Vagina (tissue), 2 donors: ENCODE data around the gene TATDN2. TPM values are rescaled to one million over a fixed set of nuclear protein-coding genes. Genes with fewer than 3 reads are reported as not detected.

Experiments
- DNase-seq, 2 donors: peaks; one replicate each; pipeline ENCODE4 v3.0.0-alpha.2; 2017; ENCODE audit errors: extremely low spot score in 2 of 2
- H3K27ac ChIP-seq: fragments of 200-600 bp; sonication (generic); one replicate; pipeline ENCODE4 v1.5.1; 2019
- H3K27me3 ChIP-seq: fragments of 200-600 bp; sonication (generic); one replicate; pipeline ENCODE4 v1.5.1; 2019
- H3K36me3 ChIP-seq, 2 donors: fragments of 200-600 bp; sonication (generic); one replicate each; pipeline ENCODE4 v1.5.1; 2017 to 2019
- H3K4me1 ChIP-seq: fragments of 200-600 bp; sonication (generic); one replicate; pipeline ENCODE4 v1.5.1; 2019
- H3K4me3 ChIP-seq, 2 donors: fragments of 200-600 bp; sonication (generic); 1 replicate in 1 of 2; 2 replicates in 1 of 2; pipeline ENCODE4 v1.5.1; 2016 to 2019
- H3K9me3 ChIP-seq: fragments of 200-600 bp; sonication (generic); one replicate; pipeline ENCODE4 v1.5.1; 2019
- POLR2A ChIP-seq, 2 donors: fragments of 450-650 bp; IDR thresholded peaks; one replicate each; pipeline ENCODE4 v1.6.1; 2017; ENCODE audit warnings: antibody characterized with exemption in 2 of 2, mild to moderate bottlenecking in 2 of 2, moderate library complexity in 2 of 2
- POLR2AphosphoS5 ChIP-seq, 2 donors: sonication (generic); formaldehyde crosslinking; IDR thresholded peaks; one replicate each; pipeline ENCODE4 v1.9.0; 2017; ENCODE audit warnings: antibody characterized with exemption in 2 of 2, mild to moderate bottlenecking in 2 of 2, low read depth in 1 of 2; ENCODE audit not compliant: insufficient read depth in 1 of 2
- intact Hi-C: fragments of 100-400 bp; cut with DNase I; formaldehyde crosslinking; loops from one replicate; pipeline ENCODE4 v1.15.1; 2023
- total RNA-seq: library from RNA; depleted of rRNA; stranded (reverse); fragments of >200 nt; gene quantifications from one replicate; pipeline ENCODE4 v1.2.3, GENCODE V29; 2016
- TF ChIP-seq, protein P1 (sequence below), 3 experiments: fragments of 450-650 bp in 2 of 3; fragments of 200-600 bp in 1 of 3; sonication (generic) in 1 of 3; IDR thresholded peaks; one replicate each; pipeline ENCODE4 v1.5.1; 2017 to 2019; ENCODE audit warnings: antibody characterized with exemption in 3 of 3, mild to moderate bottlenecking in 2 of 3, moderate library complexity in 2 of 3

TATDN2 gene
- total RNA-seq, 1 donor from 2014 or later: 34.4 TPM

DNA sequence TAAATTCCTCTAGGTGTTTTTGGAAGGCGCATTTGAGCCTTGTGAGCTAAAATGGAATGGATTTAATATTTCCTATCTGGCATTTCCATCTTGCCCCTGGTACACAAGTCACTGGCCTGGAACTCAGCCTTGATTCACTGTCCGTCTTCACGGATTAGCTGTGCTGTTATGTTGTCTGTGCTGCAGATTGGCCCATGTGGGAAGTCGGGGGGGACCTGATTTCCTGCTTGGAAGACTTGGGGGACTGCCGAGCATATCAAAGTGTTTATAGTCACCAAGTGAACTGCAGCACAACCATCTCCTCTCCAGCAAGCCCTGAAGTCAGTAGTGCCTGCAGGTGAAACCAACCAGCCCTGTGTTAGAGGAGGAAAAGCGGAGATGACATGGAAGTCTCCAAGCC, 32.3 kb downstream of the TATDN2 start:
- TF ChIP-seq, protein P1, sequence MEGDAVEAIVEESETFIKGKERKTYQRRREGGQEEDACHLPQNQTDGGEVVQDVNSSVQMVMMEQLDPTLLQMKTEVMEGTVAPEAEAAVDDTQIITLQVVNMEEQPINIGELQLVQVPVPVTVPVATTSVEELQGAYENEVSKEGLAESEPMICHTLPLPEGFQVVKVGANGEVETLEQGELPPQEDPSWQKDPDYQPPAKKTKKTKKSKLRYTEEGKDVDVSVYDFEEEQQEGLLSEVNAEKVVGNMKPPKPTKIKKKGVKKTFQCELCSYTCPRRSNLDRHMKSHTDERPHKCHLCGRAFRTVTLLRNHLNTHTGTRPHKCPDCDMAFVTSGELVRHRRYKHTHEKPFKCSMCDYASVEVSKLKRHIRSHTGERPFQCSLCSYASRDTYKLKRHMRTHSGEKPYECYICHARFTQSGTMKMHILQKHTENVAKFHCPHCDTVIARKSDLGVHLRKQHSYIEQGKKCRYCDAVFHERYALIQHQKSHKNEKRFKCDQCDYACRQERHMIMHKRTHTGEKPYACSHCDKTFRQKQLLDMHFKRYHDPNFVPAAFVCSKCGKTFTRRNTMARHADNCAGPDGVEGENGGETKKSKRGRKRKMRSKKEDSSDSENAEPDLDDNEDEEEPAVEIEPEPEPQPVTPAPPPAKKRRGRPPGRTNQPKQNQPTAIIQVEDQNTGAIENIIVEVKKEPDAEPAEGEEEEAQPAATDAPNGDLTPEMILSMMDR (IDR thresholded peaks at IDR 0.05): no peak
- TF ChIP-seq POLR2AphosphoS5 (IDR thresholded peaks at IDR 0.05; ENCODE audit: insufficient read depth in 1 of 2, low read depth in 1 of 2) (no peak), POLR2A (IDR thresholded peaks at IDR 0.05) (no peak)
- H3K27me3 ChIP-seq: no peaks in the 10 kb centered on the region
- no peak overlapping the region for H3K4me3 ChIP-seq
- H3K36me3 ChIP-seq: peaks cover 0 to 59% of the 10 kb centered on the region in 2 donors
- no peaks in the 10 kb centered on the region for H3K4me1 ChIP-seq
- DNase-seq: no peak
- intact Hi-C loops: no loop called here
- no peaks in the 10 kb centered on the region for H3K9me3 ChIP-seq
- no peak overlapping the region for H3K27ac ChIP-seq

DNA sequence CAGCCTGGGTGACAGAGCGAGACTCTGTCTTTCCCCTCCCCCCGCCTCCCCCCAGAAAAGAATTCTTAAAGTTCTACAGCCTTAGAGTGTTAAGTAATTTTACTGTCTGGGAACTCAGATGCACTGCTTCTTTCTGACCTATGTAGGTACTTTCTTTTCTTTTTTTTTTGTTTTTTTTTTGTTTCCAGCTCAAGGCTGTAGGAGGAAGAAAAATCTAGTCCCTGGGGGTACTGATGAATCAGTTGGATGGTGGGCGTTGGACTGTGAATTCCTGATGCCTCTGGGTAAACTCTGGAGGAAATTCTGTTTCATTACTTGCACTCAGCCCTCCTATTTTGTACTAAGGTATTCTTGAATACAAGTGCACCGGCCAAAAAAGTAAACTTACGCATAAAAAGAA, 33.7 kb downstream of the TATDN2 start:
- intact Hi-C loops: no loop called here
- no peak for DNase-seq
- Histone ChIP-seq H3K9me3 (no peaks in the 10 kb centered on the region), H3K4me3 (no peak overlapping the region), H3K27me3 (no peaks in the 10 kb centered on the region), H3K4me1 (no peaks in the 10 kb centered on the region), H3K27ac (no peak overlapping the region), H3K36me3 (peaks cover 0 to 48% of the 10 kb centered on the region in 2 donors)
- TF ChIP-seq POLR2A (IDR thresholded peaks at IDR 0.05): no peak
- TF ChIP-seq POLR2AphosphoS5 (IDR thresholded peaks at IDR 0.05; ENCODE audit: insufficient read depth in 1 of 2, low read depth in 1 of 2): no peak
- TF ChIP-seq, protein P1 (IDR thresholded peaks at IDR 0.05): no peak

DNA sequence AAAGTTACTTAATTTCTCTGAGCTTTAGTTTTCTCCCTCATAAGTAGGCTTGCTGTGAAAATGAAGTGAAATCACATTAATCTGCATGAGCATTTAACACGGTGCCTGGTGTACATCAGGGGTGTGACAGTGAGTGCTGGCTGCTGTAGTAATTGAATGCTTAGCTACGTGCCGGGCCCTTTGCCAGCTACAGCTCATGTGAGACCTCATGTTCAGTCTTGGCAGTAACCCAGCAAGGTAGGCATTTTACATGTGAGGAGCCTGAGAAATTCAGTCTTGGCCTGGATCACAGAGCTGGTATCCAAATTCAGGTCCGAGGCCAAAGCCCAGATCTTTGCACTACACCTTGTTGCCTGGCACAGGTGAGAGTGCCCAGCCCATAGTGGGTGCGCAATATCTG, 35.4 kb downstream of the TATDN2 start:
- Histone ChIP-seq H3K9me3 (no peaks in the 10 kb centered on the region), H3K27me3 (no peaks in the 10 kb centered on the region), H3K36me3 (peaks cover 0 to 42% of the 10 kb centered on the region in 2 donors), H3K27ac (no peak overlapping the region), H3K4me1 (no peaks in the 10 kb centered on the region), H3K4me3 (no peak overlapping the region)
- no peak for TF ChIP-seq POLR2AphosphoS5 (IDR thresholded peaks at IDR 0.05; ENCODE audit: insufficient read depth in 1 of 2, low read depth in 1 of 2)
- no peak for TF ChIP-seq POLR2A (IDR thresholded peaks at IDR 0.05)
- TF ChIP-seq, protein P1 (IDR thresholded peaks at IDR 0.05): no peak
- no peak for DNase-seq
- intact Hi-C loops: no loop called here

GRCh38 chr3:10284496-10284895, 36.2 kb downstream of the TATDN2 start:
- H3K4me3 ChIP-seq: no peak overlapping the region
- H3K4me1 ChIP-seq: no peaks in the 10 kb centered on the region
- H3K9me3 ChIP-seq: no peaks in the 10 kb centered on the region
- H3K36me3 ChIP-seq: peaks cover 0 to 34% of the 10 kb centered on the region in 2 donors
- no peaks in the 10 kb centered on the region for H3K27me3 ChIP-seq
- intact Hi-C loops: no loop called here
- DNase-seq: no peak
- TF ChIP-seq POLR2AphosphoS5 (IDR thresholded peaks at IDR 0.05; ENCODE audit: insufficient read depth in 1 of 2, low read depth in 1 of 2) (no peak), POLR2A (IDR thresholded peaks at IDR 0.05) (no peak)
- TF ChIP-seq, protein P1 (IDR thresholded peaks at IDR 0.05): no peak
- H3K27ac ChIP-seq: no peak overlapping the region

DNA sequence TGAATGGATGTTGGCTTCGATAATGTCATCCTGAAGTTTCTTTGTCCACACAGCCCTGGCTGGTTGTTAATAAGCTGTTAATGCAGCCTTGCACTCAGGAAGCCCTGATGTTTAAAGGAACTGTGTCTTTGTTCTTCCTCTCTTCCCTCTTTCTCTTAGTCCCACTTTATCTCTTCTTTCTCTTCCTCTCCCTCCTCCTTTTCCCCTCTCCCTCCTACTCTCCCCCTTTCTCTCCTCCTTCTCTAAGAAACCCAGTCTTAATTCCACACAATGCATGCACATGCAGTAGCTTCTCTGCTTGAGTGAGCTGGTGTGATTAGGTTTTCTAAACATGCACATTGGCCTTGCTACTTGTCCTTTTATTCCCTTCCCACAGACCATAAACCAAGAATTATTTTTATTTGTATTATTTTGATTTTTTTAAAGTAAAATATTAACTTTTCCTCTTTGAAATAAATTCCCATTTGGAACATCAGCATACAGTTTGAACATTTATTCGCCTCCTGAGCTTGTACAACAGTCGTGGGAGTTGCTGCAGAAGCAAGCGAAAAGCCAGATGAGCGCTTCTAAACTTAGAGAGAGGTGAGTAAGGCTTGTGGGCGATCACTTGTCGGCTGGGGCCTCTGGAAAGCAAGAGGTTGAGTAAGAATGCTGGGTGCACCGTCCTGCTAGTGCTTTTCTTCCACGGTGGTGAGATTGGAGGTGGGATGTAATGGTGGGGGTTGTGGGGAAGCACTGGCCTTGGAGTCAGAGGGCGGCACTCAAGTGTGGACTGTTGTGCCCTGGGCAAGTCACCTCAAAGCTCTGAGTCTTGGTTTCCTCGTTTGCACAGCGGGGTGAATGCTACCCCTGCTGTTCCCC, 37.2 kb downstream of the TATDN2 start:
- intact Hi-C loops: no loop called here
- TF ChIP-seq POLR2AphosphoS5 (IDR thresholded peaks at IDR 0.05; ENCODE audit: insufficient read depth in 1 of 2, low read depth in 1 of 2) (no peak), POLR2A (IDR thresholded peaks at IDR 0.05) (no peak)
- TF ChIP-seq, protein P1 (IDR thresholded peaks at IDR 0.05): no peak
- Histone ChIP-seq H3K36me3 (peaks cover 0 to 26% of the 10 kb centered on the region in 2 donors), H3K9me3 (no peaks in the 10 kb centered on the region), H3K4me3 (no peak overlapping the region), H3K27ac (no peak overlapping the region), H3K4me1 (no peaks in the 10 kb centered on the region), H3K27me3 (no peaks in the 10 kb centered on the region)
- DNase-seq: no peak
